ENCODE results near the gene ELL3. TPM values are rescaled to one million over a fixed set of nuclear protein-coding genes. Genes with fewer than 3 reads are reported as not detected.

Gene ELL3
- total RNA-seq, 2 donors from 2014 or later, result 0.26 to 0.86 TPM

GRCh38 chr15:43799209-43799944, 22.6 kb upstream of the ELL3 start:
- Mint-ChIP-seq H3K9me3 (no peaks in the 10 kb centered on the region), H3K4me1 (ENCODE audit: low read depth in 2 of 2) (peaks cover 46 to 53% of the 10 kb centered on the region in 2 donors), H3K27me3 (no peaks in the 10 kb centered on the region), H3K4me3 (peak overlapping the region; percentile 99), H3K36me3 (peaks cover 42% of the 10 kb centered on the region), H3K27ac (peak overlapping the region; percentile 87 to 91)
- no peak for ATAC-seq
- DNase-seq (ENCODE audit: low spot score), result no peak

- no peaks in the 10 kb centered on the region for H3K9me3 Mint-ChIP-seq
- DNase-seq (ENCODE audit: low spot score) (no peak), ATAC-seq (no peak)
- H3K27me3 Mint-ChIP-seq, result no peaks in the 10 kb centered on the region
- peaks cover 43% of the 10 kb centered on the region for H3K36me3 Mint-ChIP-seq
- H3K4me1 Mint-ChIP-seq (ENCODE audit: low read depth in 2 of 2), result peaks cover 56 to 69% of the 10 kb centered on the region in 2 donors
- H3K27ac Mint-ChIP-seq, result peak overlapping the region; percentile 19 to 63
- H3K4me3 Mint-ChIP-seq, result no peak overlapping the region
Observed at GRCh38 chr15:43796566-43796965, 19.8 kb upstream of the ELL3 start.

- peak overlapping the region in 1 of 2 donors; percentile 19 for H3K27ac Mint-ChIP-seq
Observed at GRCh38 chr15:43795997-43796396, 19.2 kb upstream of the ELL3 start.

GRCh38 chr15:43795197-43795596, 18.4 kb upstream of the ELL3 start:
- DNase-seq (ENCODE audit: low spot score) (no peak), ATAC-seq (no peak)
- Mint-ChIP-seq H3K27ac (peak overlapping the region; percentile 97), H3K4me3 (no peak overlapping the region), H3K4me1 (ENCODE audit: low read depth in 2 of 2) (peaks cover 48 to 60% of the 10 kb centered on the region in 2 donors), H3K9me3 (no peaks in the 10 kb centered on the region), H3K36me3 (peaks cover 30% of the 10 kb centered on the region), H3K27me3 (no peaks in the 10 kb centered on the region)

More at GRCh38 chr15:43795997-43796396, 19.2 kb upstream of the ELL3 start:
- peaks cover 37% of the 10 kb centered on the region for H3K36me3 Mint-ChIP-seq
- H3K4me3 Mint-ChIP-seq, result no peak overlapping the region
- H3K4me1 Mint-ChIP-seq (ENCODE audit: low read depth in 2 of 2), result peaks cover 53 to 67% of the 10 kb centered on the region in 2 donors
- no peak for DNase-seq (ENCODE audit: low spot score)
- no peaks in the 10 kb centered on the region for H3K9me3 Mint-ChIP-seq
- ATAC-seq, result no peak
- no peaks in the 10 kb centered on the region for H3K27me3 Mint-ChIP-seq

GRCh38 chr15:43794269-43795037, 17.7 kb upstream of the ELL3 start:
- H3K36me3 Mint-ChIP-seq, result peaks cover 26% of the 10 kb centered on the region
- no peaks in the 10 kb centered on the region for H3K9me3 Mint-ChIP-seq
- H3K4me1 Mint-ChIP-seq (ENCODE audit: low read depth in 2 of 2), result peaks cover 41 to 54% of the 10 kb centered on the region in 2 donors
- DNase-seq (ENCODE audit: low spot score), result no peak
- no peaks in the 10 kb centered on the region for H3K27me3 Mint-ChIP-seq
- ATAC-seq, result no peak
- H3K4me3 Mint-ChIP-seq, result peak overlapping the region; percentile 97
- peak overlapping the region; percentile 97 for H3K27ac Mint-ChIP-seq

GRCh38 chr15:43793647-43794046, 16.9 kb upstream of the ELL3 start:
- peaks cover 34 to 54% of the 10 kb centered on the region in 2 donors for H3K4me1 Mint-ChIP-seq (ENCODE audit: low read depth in 2 of 2)
- DNase-seq (ENCODE audit: low spot score), result no peak
- H3K4me3 Mint-ChIP-seq, result peak overlapping the region; percentile 97
- H3K27me3 Mint-ChIP-seq, result no peaks in the 10 kb centered on the region
- H3K27ac Mint-ChIP-seq, result peak overlapping the region; percentile 97
- H3K36me3 Mint-ChIP-seq, result peaks cover 22% of the 10 kb centered on the region
- H3K9me3 Mint-ChIP-seq, result no peaks in the 10 kb centered on the region
- ATAC-seq, result no peak

- Mint-ChIP-seq H3K9me3 (no peaks in the 10 kb centered on the region), H3K4me3 (peak overlapping the region; percentile 97), H3K36me3 (peaks cover 18% of the 10 kb centered on the region), H3K27me3 (no peaks in the 10 kb centered on the region), H3K27ac (peak overlapping the region; percentile 97), H3K4me1 (ENCODE audit: low read depth in 2 of 2) (peaks cover 28 to 48% of the 10 kb centered on the region in 2 donors)
- peak in 1 of 2 donors; percentile 4 for ATAC-seq
- no peak for DNase-seq (ENCODE audit: low spot score)
Observed at GRCh38 chr15:43792761-43793476, 16.2 kb upstream of the ELL3 start.

- peak within 1 kb of the TSS; percentile 97 for H3K27ac Mint-ChIP-seq
- no peaks in the 10 kb centered on the region for H3K27me3 Mint-ChIP-seq
- H3K9me3 Mint-ChIP-seq, result no peaks in the 10 kb centered on the region
- H3K4me3 Mint-ChIP-seq, result peak within 1 kb of the TSS; percentile 97
- peak; percentile 100 for DNase-seq (ENCODE audit: low spot score)
- peak; percentile 97 to 98 for ATAC-seq
- peaks cover 28 to 48% of the 10 kb centered on the region in 2 donors for H3K4me1 Mint-ChIP-seq (ENCODE audit: low read depth in 2 of 2)
- H3K36me3 Mint-ChIP-seq, result peaks cover 18% of the 10 kb centered on the region
Observed at GRCh38 chr15:43791993-43792760, 15.4 kb upstream of the ELL3 start, which contains the start of gene SERF2. Gene SERF2, plus strand, starts transcription at chr15:43792320. Its CDS starts 57 bp downstream, at chr15:43792377.

- Mint-ChIP-seq H3K9me3 (no peaks in the 10 kb centered on the region), H3K27me3 (no peaks in the 10 kb centered on the region), H3K4me1 (ENCODE audit: low read depth in 2 of 2) (peaks cover 13 to 22% of the 10 kb centered on the region in 2 donors), H3K27ac (no peak overlapping the region), H3K4me3 (no peak overlapping the region), H3K36me3 (peaks cover 4% of the 10 kb centered on the region)
- DNase-seq (ENCODE audit: low spot score), result no peak
- no peak for ATAC-seq
Observed at GRCh38 chr15:43789409-43789808, 12.6 kb upstream of the ELL3 start.

GRCh38 chr15:43779016-43779415, 2.2 kb upstream of the ELL3 start:
- no peaks in the 10 kb centered on the region for H3K36me3 Mint-ChIP-seq
- H3K27ac Mint-ChIP-seq, result peak overlapping the region in 1 of 2 donors; percentile 4
- ATAC-seq, result peak in 1 of 2 donors; percentile 15

GRCh38 chr15:43777267-43777914, 625 bp upstream of the ELL3 start:
- Mint-ChIP-seq H3K4me1 (ENCODE audit: low read depth in 2 of 2) (peaks cover 13 to 14% of the 10 kb centered on the region in 2 donors), H3K27ac (peak overlapping the region; percentile 53 to 72), H3K4me3 (peak overlapping the region; percentile 80), H3K36me3 (peaks cover under 1% of the 10 kb centered on the region), H3K9me3 (no peaks in the 10 kb centered on the region), H3K27me3 (peaks cover 0 to under 1% of the 10 kb centered on the region in 2 donors)
- ATAC-seq (peak; percentile 88 to 89), DNase-seq (ENCODE audit: low spot score) (peak; percentile 85)

More at GRCh38 chr15:43779016-43779415, 2.2 kb upstream of the ELL3 start:
- Mint-ChIP-seq H3K9me3 (no peaks in the 10 kb centered on the region), H3K4me3 (no peak overlapping the region), H3K27me3 (peaks cover 0 to 2% of the 10 kb centered on the region in 2 donors), H3K4me1 (ENCODE audit: low read depth in 2 of 2) (peaks cover 13 to 14% of the 10 kb centered on the region in 2 donors)
- no peak for DNase-seq (ENCODE audit: low spot score)

- H3K27ac Mint-ChIP-seq, result no peak overlapping the region
- peaks cover 9% of the 10 kb centered on the region for H3K36me3 Mint-ChIP-seq
- ATAC-seq (peak; percentile 1 to 2), DNase-seq (ENCODE audit: low spot score) (no peak)
- peak overlapping the region; percentile 80 for H3K4me3 Mint-ChIP-seq
- no peaks in the 10 kb centered on the region for H3K27me3 Mint-ChIP-seq
- H3K4me1 Mint-ChIP-seq (ENCODE audit: low read depth in 2 of 2), result peaks cover 13 to 14% of the 10 kb centered on the region in 2 donors
- no peaks in the 10 kb centered on the region for H3K9me3 Mint-ChIP-seq
Observed at GRCh38 chr15:43776101-43776717, 557 bp downstream of the ELL3 start.

All from natural killer cell treated with Interleukin-12 subunit alpha and Interleukin-12 subunit beta and Interleukin-15 and Interleukin-18, amount 100 ng/mL, for 72 hours (primary cell).